MM.1S (cell line): ENCODE measurements around the gene MALL.
"Not testable (repeated sequence)": the region's sequence is repeated elsewhere in the genome, so short reads cannot be mapped to it uniquely, and the experiment has no call there.

Experiments
- CTCF ChIP-seq: fragments of 300-600 bp; sonication (generic); IDR thresholded peaks from 2 replicates; pipeline ENCODE4 v1.5.1; 2016; ENCODE audit warnings: antibody characterized with exemption, low read length, mixed read lengths
- EZH2 ChIP-seq: fragments of 300-600 bp; sonication (generic); optimal IDR thresholded peaks from 2 replicates; pipeline ENCODE3; 2017; ENCODE audit warnings: low read depth, mild to moderate bottlenecking, antibody characterized with exemption, low read length, mixed read lengths

DNA sequence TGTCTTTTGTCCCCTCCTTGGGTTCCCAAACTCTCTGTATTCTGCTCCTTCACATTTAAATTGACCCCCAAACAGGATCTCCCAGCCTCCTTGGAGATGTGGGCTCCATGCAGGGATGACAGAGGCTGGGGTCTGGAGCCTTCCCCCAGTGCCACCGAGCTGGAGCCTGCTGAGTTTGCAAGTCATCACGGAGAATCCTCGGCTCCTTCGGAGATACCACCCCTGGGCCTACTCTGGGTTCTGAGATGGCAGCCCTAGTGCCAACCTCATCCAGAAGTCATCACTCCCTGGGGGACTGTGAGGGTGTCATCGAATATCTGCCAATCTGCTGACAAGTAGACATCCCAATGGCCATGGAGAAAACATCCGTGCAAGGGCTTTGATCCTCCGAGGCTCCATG, 45.8 kb downstream of the MALL start:
- not testable (repeated sequence) for TF ChIP-seq EZH2, CTCF
